HT1080 (cell line): ENCODE results near the gene PPP1R26. TPM values are rescaled to one million over a fixed set of nuclear protein-coding genes. Genes with fewer than 3 reads are reported as not detected.
A peak's percentile ranks its signal among the peaks of the same experiment; 100 is the strongest.
"Not testable (repeated sequence)": the region's sequence is repeated elsewhere in the genome, so short reads cannot be mapped to it uniquely, and the experiment has no call there.

ENCODE experiments used
- DNase-seq: peaks from one replicate; pipeline ENCODE4 v3.0.0-alpha.2; 2015; ENCODE audit warnings: low read depth
- total RNA-seq: library from RNA; depleted of rRNA; stranded (reverse); fragments of >200 nt; shearing (Covaris generic); gene quantifications from 2 replicates; pipeline ENCODE4 v1.2.3, GENCODE V29; 2014

The PPP1R26 gene
- total RNA-seq, 1 experiment from 2014 or later, result 36.2 TPM

- peak; percentile 62 for DNase-seq
These were observed 25.0 kb downstream of the PPP1R26 start for GRCh38 chr9:135504262-135505243.

DNA sequence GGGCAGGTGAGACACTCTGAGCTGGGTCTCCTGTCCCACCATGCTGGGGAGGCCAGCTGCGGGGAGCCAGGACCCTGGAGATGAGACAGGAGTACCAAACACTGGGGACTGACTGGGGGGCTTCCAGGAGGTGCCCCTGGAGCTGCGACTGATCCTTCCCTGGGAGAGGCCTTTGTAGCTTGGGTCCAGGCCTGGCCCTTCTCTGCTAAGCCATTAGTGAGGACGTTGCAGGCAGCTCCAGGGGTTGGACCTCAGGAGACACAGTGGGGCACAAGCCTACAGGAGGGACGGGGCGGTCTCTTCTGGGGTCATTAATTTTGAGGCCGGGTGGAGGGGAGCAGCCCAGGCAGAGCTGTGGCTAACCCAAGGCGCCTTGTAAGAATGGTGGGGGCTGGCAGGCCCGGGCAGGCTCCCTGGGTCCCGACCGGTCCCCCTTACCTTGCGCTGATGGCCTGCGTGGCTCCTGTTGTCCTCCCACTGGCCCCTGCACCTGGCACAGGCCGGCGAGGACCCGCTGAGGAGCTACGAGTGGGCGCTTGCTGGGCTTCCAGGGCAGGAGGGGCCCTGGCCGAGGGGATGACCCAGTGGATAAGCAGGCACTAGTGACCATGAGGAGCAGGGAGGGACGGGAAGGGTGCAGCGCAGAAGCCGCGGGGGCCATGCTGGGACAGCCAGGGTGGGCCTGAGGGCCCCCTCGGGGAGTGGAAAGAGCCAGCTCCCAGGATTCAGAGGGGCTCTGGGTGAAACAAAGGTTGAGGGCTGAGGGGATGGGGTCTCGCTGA lies 26.0 kb downstream of the PPP1R26 start:
- DNase-seq, result no peak

DNA sequence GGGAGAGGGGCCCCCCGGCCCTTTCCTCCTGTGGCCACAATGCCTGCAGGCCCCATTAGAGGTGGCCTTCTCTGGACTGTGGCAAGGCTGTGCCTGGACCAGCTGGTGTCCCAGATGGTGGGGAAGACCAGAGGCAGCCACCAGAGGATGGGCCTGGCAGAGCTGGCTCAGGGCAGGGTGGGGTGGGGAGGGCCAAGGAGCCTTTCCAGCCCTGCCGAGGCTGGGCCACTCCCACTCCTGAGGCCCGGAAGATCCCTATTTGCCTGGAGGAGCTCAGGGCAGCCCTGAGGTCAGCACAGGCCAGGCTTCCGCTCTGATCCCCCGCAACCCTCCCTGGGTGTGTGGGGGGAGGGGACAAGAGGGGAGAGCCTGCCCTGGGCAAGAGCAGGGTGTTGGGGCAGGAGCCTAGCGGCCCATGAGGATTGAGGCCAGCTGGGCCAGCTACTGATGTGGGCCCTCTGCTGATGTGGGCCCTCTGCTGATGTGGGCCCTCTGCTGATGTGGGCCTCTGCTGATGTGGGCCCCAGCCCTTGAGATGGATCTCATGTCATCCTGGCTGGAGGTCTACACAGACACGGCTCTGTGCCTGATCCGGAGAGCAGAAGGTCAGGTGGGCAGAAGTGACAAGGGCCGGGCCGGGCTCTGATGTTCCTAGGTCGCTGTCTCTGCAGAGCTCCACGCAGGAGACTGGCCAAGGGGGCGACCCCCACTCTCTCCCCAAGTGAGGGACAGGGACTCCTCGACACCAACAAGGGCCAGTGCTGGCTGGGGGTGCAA lies 26.9 kb downstream of the PPP1R26 start:
- DNase-seq, result no peak

DNA sequence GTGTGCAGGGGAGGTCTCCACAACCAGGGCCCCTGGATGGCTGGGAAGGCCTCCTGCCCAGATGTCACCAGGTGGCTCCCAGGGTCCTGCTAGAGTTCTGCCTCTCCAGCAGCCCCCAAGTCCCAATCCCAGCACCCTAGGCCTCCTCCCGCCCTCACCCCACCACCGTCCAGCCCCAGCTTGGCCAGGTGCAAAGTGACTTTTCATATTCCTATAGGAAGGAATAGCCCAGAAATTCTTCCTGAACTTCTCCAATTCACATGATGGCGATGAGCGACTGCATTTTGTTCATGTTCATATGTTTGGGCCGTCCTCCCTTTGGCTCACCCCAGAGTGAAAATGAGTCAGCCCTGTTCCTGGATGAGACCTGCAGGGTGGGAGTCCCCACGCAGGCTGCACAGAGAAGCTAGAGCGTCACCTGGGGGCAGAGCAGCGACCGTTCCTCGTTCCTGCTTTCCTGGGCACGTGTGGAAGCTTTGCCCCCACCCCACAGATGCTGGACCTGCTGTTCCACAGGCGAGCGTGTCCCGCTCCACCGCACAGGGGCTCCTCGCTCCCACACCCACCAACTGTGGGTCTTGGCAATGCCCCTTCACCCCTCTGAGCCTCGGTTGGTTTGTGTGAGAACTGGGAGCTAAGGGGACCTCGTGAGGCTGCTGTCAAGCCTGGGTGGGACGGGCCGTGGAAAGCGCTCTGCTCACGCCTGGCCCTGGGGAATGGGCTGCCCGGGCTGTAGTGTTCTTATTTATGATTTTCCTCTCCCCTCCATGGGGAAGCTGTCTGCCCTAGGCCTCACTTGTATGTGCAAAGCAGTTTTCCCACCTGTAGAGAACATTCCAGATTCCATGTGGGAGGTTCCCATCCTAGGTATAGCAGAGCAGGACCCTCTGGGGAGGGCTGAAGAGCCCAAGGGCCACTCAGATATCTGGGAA lies 27.8 kb downstream of the PPP1R26 start:
- no peak for DNase-seq

DNA sequence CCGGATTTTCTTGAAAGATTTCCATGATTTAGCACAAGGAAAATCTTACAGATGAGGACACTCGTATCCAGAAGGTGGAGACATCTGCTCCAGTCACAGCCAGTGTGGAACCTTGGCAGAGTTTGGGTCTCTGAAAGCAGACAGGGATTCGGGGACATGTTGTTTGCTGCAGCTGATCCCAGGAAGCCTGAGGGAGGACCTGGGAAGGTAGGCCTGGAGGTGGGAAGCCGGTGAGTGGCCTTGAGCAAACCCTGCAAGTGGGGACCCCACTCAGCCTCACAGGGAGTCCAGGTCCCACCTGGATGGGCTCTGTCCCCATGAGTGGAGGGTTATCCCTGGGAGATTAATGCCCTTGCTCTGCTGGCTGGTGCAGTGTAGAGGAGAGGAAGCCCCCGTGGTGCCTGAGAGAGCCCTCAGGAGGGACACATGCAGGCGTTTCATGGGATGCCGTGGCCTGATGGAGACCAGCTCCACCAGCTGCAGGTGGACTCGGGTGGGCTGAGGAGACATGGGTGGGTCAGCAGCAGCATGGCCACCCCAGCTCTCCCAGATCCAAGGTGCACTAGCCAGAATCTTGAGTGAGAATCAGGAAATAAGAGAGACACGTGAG lies 28.7 kb downstream of the PPP1R26 start:
- no peak for DNase-seq

- no peak for DNase-seq
These were observed 29.9 kb downstream of the PPP1R26 start for GRCh38 chr9:135509458-135509857.

- DNase-seq, result no peak
These were observed 32.6 kb downstream of the PPP1R26 start for GRCh38 chr9:135512241-135512603.

DNA sequence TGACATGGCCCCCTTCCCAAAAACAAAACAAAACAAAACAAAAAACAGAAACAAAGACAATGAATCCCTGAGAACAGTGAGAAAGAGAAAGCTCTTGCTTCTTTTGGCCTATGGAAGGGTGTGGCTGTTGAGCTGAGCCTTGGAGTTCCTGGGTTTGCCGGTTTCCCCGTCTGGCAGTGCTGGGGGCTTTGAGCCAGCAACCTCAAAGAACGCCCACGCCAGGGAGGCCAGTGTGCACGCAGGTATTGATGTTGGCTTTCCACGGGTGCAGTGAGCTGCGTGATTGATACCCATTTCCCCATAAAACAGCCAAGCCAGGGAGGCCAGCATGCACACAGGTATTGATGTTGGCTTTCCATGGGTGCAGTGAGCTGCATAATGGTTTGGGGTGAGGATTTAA lies 33.3 kb downstream of the PPP1R26 start:
- DNase-seq, result no peak

- DNase-seq, result no peak
These were observed 33.8 kb downstream of the PPP1R26 start for GRCh38 chr9:135513351-135513846.

DNA sequence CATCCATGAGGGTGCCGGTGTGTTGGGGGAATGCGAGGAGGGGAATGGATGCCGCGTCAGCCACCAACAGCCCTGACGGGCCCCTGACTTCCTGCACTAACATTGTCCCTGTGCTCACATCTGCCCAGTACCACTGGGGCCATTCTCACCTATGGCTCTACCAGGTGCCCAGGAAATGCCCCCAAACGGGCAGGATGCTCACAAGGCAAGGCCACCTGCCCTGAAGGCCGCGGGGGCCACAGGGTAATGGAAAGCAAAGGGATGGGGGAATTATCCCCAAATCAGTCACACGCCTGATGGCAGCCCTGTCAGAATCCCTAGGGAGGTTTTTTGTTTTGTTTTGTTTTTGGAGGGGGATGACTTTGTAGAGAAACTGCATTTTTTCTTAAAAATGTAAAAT lies 34.3 kb downstream of the PPP1R26 start:
- DNase-seq, result not testable (repeated sequence)

DNA sequence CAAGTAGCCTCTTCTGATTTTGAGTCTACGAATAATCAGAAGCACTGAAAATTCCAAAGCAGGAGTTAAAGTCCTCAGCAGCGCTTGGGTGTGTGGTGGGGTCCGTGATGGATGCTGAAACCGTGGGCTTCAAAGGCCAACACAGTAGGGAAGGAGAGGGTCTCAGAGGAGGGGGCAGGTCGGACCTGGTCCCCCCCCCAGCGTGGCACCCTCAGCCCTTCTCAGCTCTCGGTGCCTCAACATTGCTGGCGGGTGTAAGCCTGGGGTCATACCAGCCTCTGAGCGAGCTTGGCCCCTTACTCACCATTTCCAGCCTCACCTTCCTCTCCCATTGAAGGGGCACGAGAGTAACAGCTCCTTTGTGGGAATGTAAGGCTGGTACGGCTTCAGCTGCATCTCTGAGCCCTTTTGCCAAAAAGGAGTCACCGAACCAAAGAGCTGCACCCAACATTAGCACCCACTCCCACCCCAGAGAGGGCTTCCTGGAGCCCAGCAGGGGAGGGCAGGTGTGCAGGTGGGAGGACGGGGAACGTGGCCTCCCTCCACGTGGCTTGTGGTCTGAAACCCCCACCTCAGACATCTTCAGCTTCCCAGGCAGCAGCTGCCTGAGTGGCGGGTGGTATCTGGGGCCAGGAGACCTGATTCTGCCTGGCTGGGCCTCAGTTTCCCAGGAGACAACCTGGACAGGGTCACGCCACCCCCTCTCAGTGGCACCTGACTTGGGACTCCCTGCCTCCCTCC lies 34.9 kb downstream of the PPP1R26 start:
- DNase-seq, result no peak

DNA sequence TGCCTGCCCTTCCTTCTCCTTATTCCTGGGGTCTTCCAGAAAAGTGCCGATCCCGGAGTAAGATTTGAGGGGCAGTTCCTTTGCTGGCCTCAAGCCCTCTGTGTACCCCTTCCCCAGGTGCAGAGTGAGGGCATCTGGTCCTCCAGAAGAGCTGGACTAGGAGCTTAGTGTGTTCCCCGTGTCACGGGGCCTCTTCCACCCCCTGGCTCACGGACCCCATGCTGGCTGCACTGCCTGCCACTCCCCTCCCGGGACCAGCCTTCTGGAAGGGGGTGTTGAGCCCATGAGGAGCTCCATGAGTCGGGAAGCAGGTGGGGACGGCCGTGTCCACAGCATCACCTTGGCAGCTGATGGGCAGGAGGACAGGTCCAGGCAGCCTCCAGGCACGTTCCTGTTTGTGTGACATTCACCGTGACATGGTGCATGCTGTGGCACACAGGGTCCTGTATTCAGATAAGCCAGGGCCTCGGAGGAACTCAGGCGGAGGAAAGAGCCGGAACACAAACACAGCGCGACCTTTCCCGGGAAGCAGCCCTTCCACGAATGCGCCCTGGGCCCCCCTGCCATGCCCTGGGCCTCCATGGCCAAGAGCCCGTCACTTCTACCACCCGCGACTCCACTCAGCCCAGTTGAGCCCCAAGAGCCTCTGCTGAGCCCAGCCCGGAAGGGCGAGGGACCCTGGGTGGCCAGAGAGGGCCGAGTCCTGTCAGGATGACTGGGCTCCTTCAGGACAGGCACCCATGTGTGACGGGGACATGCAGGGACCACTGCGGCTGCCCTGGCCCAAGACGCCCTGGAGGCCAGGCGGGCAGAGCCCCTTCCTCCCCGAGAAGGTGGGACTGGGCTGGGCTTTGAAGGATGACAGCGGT lies 35.7 kb downstream of the PPP1R26 start:
- DNase-seq, result no peak

GRCh38 chr9:135516132-135516860 lies 36.7 kb downstream of the PPP1R26 start:
- DNase-seq, result peak; percentile 96

- DNase-seq, result no peak
These were observed 37.8 kb downstream of the PPP1R26 start for GRCh38 chr9:135517407-135517822.

- no peak for DNase-seq
These were observed 39.8 kb downstream of the PPP1R26 start for GRCh38 chr9:135519179-135519971.

DNA sequence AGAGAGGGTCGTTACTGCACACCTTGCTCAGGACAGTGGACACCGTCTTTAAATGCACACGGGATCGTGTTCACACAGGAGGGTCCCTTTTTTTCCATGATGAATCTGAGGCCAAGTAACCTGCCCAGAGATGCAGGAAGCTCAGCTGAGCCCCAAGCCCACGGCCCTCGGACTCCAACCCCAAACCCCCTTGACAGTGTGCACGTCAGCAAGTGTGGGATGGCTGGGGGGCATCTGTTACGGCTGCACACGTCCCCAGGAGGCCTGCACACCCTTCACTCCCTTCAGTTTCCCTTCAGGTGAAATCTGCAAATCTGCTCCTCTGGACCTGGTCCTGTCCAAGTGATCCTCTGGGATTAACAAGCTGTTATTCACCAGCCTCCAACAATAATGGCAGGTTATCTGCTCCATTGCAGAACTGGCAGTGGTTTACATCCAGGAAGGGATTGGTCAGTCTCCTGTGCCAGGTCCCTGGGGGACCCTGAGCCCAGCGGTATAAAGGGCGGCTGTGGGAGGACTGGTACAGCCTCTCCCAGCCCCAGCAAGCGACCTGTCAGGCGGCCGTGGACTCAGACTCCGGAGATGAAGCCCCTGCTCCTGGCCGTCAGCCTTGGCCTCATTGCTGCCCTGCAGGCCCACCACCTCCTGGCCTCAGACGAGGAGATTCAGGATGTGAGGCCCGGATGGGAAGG lies 41.5 kb downstream of the PPP1R26 start, which contains the start of gene LCN1:
LCN1 (plus strand) TSS at position 525 of the 692 bp plus-strand sequence; CDS start at position 583, 58 bp downstream.
- DNase-seq, result no peak
